Testis (tissue), 3 donors: ENCODE results near the gene OTUB2. TPM values are rescaled to one million over a fixed set of nuclear protein-coding genes. Genes with fewer than 3 reads are reported as not detected.

Experiments used
- DNase-seq: peaks from one replicate; pipeline ENCODE4 v3.0.0-alpha.2; 2019
- H3K27ac ChIP-seq, 2 donors: fragments of 200-600 bp; sonication (generic); one replicate each; pipeline ENCODE4 v1.5.1; 2019
- H3K27me3 ChIP-seq: fragments of 200-600 bp; sonication (generic); one replicate; pipeline ENCODE4 v1.5.1; 2019
- H3K36me3 ChIP-seq: fragments of 200-600 bp; sonication (generic); one replicate; pipeline ENCODE4 v1.5.1; 2017; ENCODE audit warnings: low read depth; ENCODE audit errors: missing control alignments
- H3K4me1 ChIP-seq: fragments of 200-600 bp; sonication (generic); one replicate; pipeline ENCODE4 v1.5.1; 2019
- H3K4me3 ChIP-seq, 2 donors: fragments of 200-600 bp; sonication (generic); one replicate each; pipeline ENCODE4 v1.5.1; 2017 to 2019
- H3K9me3 ChIP-seq: fragments of 200-600 bp; sonication (generic); one replicate; pipeline ENCODE4 v1.5.1; 2017
- POLR2A ChIP-seq: fragments of 450-650 bp; IDR thresholded peaks from one replicate; pipeline ENCODE4 v1.6.1; 2017; ENCODE audit warnings: antibody characterized with exemption, mild to moderate bottlenecking, moderate library complexity
- WGBS, 2 donors: methylation state at CpG; one replicate each; pipeline ENCODE4 v1.1.5; 2018; 5-methylcytosine and 5-hydroxymethylcytosine counted together
- intact Hi-C: fragments of 100-400 bp; cut with DNase I; formaldehyde crosslinking; loops from one replicate; pipeline ENCODE4 v1.15.1; 2023; ENCODE audit warnings: low total_unique reads
- polyA plus RNA-seq: library from polyadenylated mRNA; stranded (reverse); fragments of 350-450 nt; fragmentation: Illumina TruSeq; extraction: RNeasy Lipid Tissue Mini Kit (QIAGEN cat#74804); gene quantifications from one replicate; pipeline ENCODE4 v1.2.3, GENCODE V29; 2014; ENCODE audit warnings: low read depth, low replicate concordance; ENCODE audit not compliant: insufficient read depth
- total RNA-seq, 2 donors: library from RNA; depleted of rRNA; stranded (reverse); fragments of >200 nt; gene quantifications; one replicate each; pipeline ENCODE4 v1.2.3, GENCODE V29; 2016
- TF ChIP-seq, protein P1 (sequence below), 3 experiments: fragments of 450-650 bp in 2 of 3; fragments of 200-600 bp in 1 of 3; sonication (generic) in 1 of 3; IDR thresholded peaks; one replicate each; pipeline ENCODE4 v1.5.1; 2016 to 2019; ENCODE audit warnings: antibody characterized with exemption in 3 of 3, mild to moderate bottlenecking in 2 of 3, moderate library complexity in 1 of 3

Gene OTUB2
- total and polyA plus RNA-seq, 3 donors from 2014 or later, result 8.4 to 19.3 (median 16.8) TPM

DNA sequence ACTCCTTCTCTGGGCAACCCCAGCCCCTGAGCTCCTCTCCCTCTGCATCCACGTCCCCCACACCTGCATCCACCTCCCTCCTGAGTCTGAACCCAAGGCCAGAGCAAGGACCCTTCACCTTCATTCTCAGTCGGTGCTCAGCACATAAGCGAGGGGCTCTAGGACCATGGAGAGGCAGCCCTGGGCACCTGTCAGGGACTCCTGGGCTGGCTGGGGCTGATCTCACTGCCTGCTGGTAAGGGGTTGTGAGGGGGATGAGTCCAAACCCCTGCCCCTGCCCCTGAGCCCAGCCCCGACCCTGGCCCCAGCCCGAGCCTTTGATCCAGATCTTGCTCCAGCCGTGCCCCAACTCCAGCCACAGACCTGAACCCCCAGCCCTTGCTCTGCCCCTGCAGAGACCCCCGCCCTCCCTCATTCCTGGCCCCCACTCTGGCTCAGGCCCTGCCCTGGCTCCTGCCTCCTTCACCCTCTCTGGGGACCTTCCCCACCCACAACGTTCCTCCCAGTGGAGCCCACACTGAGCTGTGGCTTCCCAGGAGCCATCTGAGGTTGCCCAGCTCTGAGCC is 29.9 kb upstream of the OTUB2 start:
- peaks cover 4% of the 10 kb centered on the region for H3K4me1 ChIP-seq
- H3K27me3 ChIP-seq, result no peaks in the 10 kb centered on the region
- H3K9me3 ChIP-seq, result no peaks in the 10 kb centered on the region
- H3K36me3 ChIP-seq, result no peaks in the 10 kb centered on the region
- DNase-seq, result no peak
- no peak overlapping the region for H3K4me3 ChIP-seq
- intact Hi-C loops, result no loop called here
- TF ChIP-seq, protein P1, sequence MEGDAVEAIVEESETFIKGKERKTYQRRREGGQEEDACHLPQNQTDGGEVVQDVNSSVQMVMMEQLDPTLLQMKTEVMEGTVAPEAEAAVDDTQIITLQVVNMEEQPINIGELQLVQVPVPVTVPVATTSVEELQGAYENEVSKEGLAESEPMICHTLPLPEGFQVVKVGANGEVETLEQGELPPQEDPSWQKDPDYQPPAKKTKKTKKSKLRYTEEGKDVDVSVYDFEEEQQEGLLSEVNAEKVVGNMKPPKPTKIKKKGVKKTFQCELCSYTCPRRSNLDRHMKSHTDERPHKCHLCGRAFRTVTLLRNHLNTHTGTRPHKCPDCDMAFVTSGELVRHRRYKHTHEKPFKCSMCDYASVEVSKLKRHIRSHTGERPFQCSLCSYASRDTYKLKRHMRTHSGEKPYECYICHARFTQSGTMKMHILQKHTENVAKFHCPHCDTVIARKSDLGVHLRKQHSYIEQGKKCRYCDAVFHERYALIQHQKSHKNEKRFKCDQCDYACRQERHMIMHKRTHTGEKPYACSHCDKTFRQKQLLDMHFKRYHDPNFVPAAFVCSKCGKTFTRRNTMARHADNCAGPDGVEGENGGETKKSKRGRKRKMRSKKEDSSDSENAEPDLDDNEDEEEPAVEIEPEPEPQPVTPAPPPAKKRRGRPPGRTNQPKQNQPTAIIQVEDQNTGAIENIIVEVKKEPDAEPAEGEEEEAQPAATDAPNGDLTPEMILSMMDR (IDR thresholded peaks at IDR 0.05), result no peak
- no peak for TF ChIP-seq POLR2A
- WGBS, 2 donors, result 57 to 72% methylated on average over 6 to 8 of the region's 8 CpGs
- no peak overlapping the region for H3K27ac ChIP-seq

DNA sequence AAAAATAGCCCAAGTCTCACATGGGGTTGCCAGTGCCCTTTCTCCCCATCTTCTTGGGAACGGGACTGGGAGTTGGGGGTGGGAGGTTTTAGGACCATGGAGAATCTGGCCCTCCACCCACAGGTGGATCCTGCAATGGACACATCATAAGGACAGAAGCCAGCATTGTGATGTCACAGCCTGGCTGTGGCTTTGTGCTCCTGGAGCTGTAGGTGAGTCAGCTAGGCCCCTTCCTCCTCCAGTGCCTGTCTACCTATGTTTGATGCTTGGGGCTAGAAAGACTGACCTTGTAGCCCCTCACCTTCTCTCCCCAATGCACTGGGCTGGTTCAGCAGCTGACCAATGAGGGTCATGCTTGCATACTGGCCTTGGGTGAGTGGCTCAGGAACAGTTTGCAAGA is 29.1 kb upstream of the OTUB2 start, which contains the start of gene CCDC197:
TSS of gene CCDC197 (plus strand) at position 220 of the 400 bp plus-strand sequence. CDS start 831 bp downstream, outside the sequence.
- Histone ChIP-seq H3K27ac (no peak within 1 kb of the TSS), H3K9me3 (no peaks in the 10 kb centered on the region), H3K4me3 (no peak within 1 kb of the TSS), H3K27me3 (no peaks in the 10 kb centered on the region), H3K4me1 (peaks cover 9% of the 10 kb centered on the region), H3K36me3 (no peaks in the 10 kb centered on the region)
- no peak for TF ChIP-seq POLR2A
- TF ChIP-seq, protein P1 (IDR thresholded peaks at IDR 0.05), result no peak
- DNase-seq, result no peak
- intact Hi-C loops, result no loop called here
- WGBS, 2 donors, result 86 to 95% methylated on average over 1 of the region's 1 CpG

DNA sequence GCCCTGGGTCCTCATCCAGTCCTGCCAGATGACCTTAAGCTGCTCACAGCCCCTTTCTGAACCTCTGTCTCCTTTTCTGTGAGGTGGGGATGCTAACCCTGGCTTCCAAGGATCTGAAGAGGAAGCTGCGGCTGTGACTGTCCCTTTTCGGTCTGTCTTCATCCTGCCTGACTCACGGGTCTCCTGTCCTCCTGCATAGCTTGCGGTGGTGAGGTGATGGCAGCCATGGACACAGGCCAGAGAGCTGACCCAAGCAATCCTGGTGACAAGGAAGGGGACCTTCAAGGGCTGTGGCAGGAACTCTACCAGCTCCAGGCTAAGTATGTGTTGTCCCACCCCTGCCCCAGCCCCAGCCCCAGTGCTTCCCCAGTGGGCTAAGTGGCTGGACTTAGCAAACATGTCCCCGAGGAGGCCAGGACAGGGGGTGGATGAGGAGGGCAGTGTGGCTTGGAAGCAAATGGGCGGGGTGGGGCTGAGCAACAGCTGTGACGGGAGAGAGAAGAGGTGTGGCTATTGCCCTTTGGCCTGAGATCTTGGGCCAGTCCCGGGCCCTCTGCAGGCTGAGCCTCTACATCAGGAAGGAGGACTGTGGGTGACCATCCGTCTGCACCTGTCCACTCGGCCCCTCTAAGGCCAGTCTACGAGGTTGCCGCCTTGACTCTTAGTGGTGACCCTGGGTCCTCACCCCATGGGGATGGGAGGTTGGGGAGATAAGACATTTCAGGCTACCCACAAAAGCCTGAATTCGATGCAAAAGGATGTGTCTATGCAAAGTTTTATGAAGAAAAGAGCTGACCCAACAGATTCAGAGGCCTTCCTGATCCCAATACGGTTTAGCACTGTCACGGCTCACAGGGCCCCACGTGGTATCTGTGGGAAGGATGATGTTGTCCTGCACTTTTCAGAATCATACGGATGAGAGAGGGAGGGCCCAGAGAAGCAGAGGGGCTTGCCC is 27.9 kb upstream of the OTUB2 start:
- H3K4me3 ChIP-seq, result no peak overlapping the region
- H3K36me3 ChIP-seq, result no peaks in the 10 kb centered on the region
- no peak overlapping the region for H3K27ac ChIP-seq
- intact Hi-C loops, result no loop called here
- peaks cover 9% of the 10 kb centered on the region for H3K4me1 ChIP-seq
- no peaks in the 10 kb centered on the region for H3K27me3 ChIP-seq
- no peak for TF ChIP-seq POLR2A
- TF ChIP-seq, protein P1 (IDR thresholded peaks at IDR 0.05), result no peak
- WGBS, 2 donors, result 80 to 87% methylated on average over 8 to 17 of the region's 17 CpGs
- no peaks in the 10 kb centered on the region for H3K9me3 ChIP-seq
- DNase-seq, result no peak

DNA sequence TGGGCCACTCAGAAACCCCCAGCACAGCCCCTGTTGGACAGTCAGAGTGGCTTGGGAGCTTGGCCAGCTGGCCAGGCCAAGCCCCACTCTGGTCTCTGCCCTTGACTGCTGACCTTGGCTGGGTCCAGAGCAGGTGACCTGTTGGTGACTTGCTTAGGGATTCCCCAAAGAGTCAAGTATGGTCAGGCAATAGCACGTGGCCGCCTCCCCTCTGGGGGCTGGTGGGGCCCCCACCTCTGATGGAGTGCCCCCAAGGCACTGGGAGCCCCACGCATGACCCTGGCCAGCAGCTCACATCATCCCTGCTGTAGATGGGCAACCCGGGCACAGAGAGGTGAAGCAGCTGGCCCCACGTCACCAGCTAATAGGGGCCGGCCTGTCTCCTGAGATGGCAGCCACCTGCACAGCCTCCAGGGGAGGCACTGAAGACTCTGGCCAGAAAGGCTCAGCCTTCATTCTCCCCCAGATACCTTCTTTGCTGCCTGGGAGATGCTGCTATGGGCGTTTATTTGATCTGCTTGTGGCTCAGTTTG is 27.2 kb upstream of the OTUB2 start:
- WGBS, 2 donors, result 71 to 95% methylated on average over 3 to 6 of the region's 7 CpGs
- TF ChIP-seq, protein P1 (IDR thresholded peaks at IDR 0.05), result no peak
- TF ChIP-seq POLR2A, result no peak
- H3K4me3 ChIP-seq, result no peak overlapping the region
- no peak for DNase-seq
- intact Hi-C loops, result no loop called here
- no peak overlapping the region for H3K27ac ChIP-seq
- no peaks in the 10 kb centered on the region for H3K27me3 ChIP-seq
- no peaks in the 10 kb centered on the region for H3K36me3 ChIP-seq
- peaks cover 9% of the 10 kb centered on the region for H3K4me1 ChIP-seq
- no peaks in the 10 kb centered on the region for H3K9me3 ChIP-seq
